GM19467 (cell line): Measurements from ENCODE around the gene EVPLL.
"Not testable (repeated sequence)": the region's sequence is repeated elsewhere in the genome, so short reads cannot be mapped to it uniquely, and the experiment has no call there.

Experiments used
- ATAC-seq: cut with Tn5 transposase; IDR thresholded peaks from one replicate; pipeline ENCODE4 v1.9.1; 2021; ENCODE audit warnings: mild to moderate bottlenecking, moderate library complexity; ENCODE audit not compliant: unreplicated experiment

EVPLL gene

GRCh38 chr17:18378614-18379013 is 1.0 kb downstream of the EVPLL start:
- ATAC-seq, result not testable (repeated sequence)

GRCh38 chr17:18379246-18380146 is 1.9 kb downstream of the EVPLL start:
- no peak for ATAC-seq

GRCh38 chr17:18380471-18381157 is 3.0 kb downstream of the EVPLL start:
- ATAC-seq, result no peak

GRCh38 chr17:18381158-18381952 is 3.8 kb downstream of the EVPLL start:
- no peak for ATAC-seq

- ATAC-seq, result no peak
Observed at GRCh38 chr17:18381953-18382245, 4.3 kb downstream of the EVPLL start.

- no peak for ATAC-seq
Observed at GRCh38 chr17:18382441-18383078, 5.0 kb downstream of the EVPLL start.

- not testable (repeated sequence) for ATAC-seq
Observed at GRCh38 chr17:18383079-18383481, 5.5 kb downstream of the EVPLL start.

- ATAC-seq, result not testable (repeated sequence)
Observed at GRCh38 chr17:18384271-18384670, 6.7 kb downstream of the EVPLL start.

- not testable (repeated sequence) for ATAC-seq
Observed at GRCh38 chr17:18387583-18387982, 10.0 kb downstream of the EVPLL start.

GRCh38 chr17:18388266-18388665 is 10.7 kb downstream of the EVPLL start:
- not testable (repeated sequence) for ATAC-seq

GRCh38 chr17:18388728-18389127 is 11.2 kb downstream of the EVPLL start:
- not testable (repeated sequence) for ATAC-seq

- not testable (repeated sequence) for ATAC-seq
Observed at GRCh38 chr17:18401872-18402590, 24.5 kb downstream of the EVPLL start.

- ATAC-seq, result peak; percentile 8
Observed at GRCh38 chr17:18403166-18403565, 25.6 kb downstream of the EVPLL start.

GRCh38 chr17:18403604-18404003 is 26.0 kb downstream of the EVPLL start:
- ATAC-seq, result peak; percentile 72

GRCh38 chr17:18408906-18409305 is 31.3 kb downstream of the EVPLL start:
- not testable (repeated sequence) for ATAC-seq

GRCh38 chr17:18409321-18409720 is 31.7 kb downstream of the EVPLL start:
- ATAC-seq, result not testable (repeated sequence)

GRCh38 chr17:18410736-18411135 is 33.2 kb downstream of the EVPLL start:
- ATAC-seq, result not testable (repeated sequence)

- not testable (repeated sequence) for ATAC-seq
Observed at GRCh38 chr17:18411377-18411864, 33.8 kb downstream of the EVPLL start.

GRCh38 chr17:18412001-18412538 is 34.5 kb downstream of the EVPLL start:
- not testable (repeated sequence) for ATAC-seq

GRCh38 chr17:18421521-18421920 is 43.9 kb downstream of the EVPLL start:
- ATAC-seq, result not testable (repeated sequence)
